ENCODE results near the gene PIGN. TPM values are rescaled to one million over a fixed set of nuclear protein-coding genes. Genes with fewer than 3 reads are reported as not detected.
A peak's percentile ranks its signal among the peaks of the same experiment; 100 is the strongest.

The PIGN gene
- total RNA-seq, 2 donors from 2014 or later = 32.3 to 32.8 TPM

DNA sequence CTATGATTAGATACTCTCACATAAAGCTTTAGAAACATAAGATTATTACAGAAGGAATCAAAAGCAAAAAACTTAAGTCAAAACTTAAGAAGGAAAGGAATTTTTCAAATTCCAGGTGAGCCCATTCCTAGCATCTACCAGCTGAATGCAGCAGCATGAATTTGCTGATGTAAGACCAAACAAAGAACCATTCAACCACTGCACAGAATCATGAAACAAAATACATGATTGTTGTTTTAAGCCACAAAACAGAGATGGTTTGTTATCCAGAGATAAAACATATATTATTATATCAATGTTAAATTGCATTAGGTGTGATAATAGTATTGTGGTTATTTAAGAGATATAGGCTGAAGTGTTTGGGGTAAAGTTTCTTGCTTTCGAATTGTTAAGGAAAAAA, 29.0 kb downstream of the PIGN start:
- Mint-ChIP-seq H3K36me3 (ENCODE audit: low read depth) (peaks cover 58% of the 10 kb centered on the region), H3K4me3 (no peak overlapping the region), H3K27ac (no peak overlapping the region), H3K27me3 (no peaks in the 10 kb centered on the region), H3K9me3 (no peaks in the 10 kb centered on the region), H3K4me1 (no peaks in the 10 kb centered on the region)
- no peak for ATAC-seq (replicated peaks)

GRCh38 chr18:62152844-62153243, 34.0 kb downstream of the PIGN start:
- ATAC-seq (replicated peaks) = no peak
- Mint-ChIP-seq H3K4me1 (no peaks in the 10 kb centered on the region), H3K36me3 (ENCODE audit: low read depth) (peaks cover 28% of the 10 kb centered on the region), H3K9me3 (no peaks in the 10 kb centered on the region), H3K27ac (no peak overlapping the region), H3K27me3 (no peaks in the 10 kb centered on the region), H3K4me3 (no peak overlapping the region)

GRCh38 chr18:62151068-62151771, 35.6 kb downstream of the PIGN start:
- Mint-ChIP-seq H3K27ac (no peak overlapping the region), H3K4me1 (no peaks in the 10 kb centered on the region), H3K4me3 (no peak overlapping the region), H3K9me3 (no peaks in the 10 kb centered on the region), H3K36me3 (ENCODE audit: low read depth) (peaks cover 25% of the 10 kb centered on the region), H3K27me3 (no peaks in the 10 kb centered on the region)
- no peak for ATAC-seq (replicated peaks)

- Mint-ChIP-seq H3K4me1 (peaks cover 5% of the 10 kb centered on the region), H3K27ac (no peak overlapping the region), H3K9me3 (no peaks in the 10 kb centered on the region), H3K4me3 (no peak overlapping the region), H3K27me3 (no peaks in the 10 kb centered on the region), H3K36me3 (ENCODE audit: low read depth) (peaks cover 28% of the 10 kb centered on the region)
- ATAC-seq (replicated peaks) = no peak
Measured at GRCh38 chr18:62144338-62144737, 42.5 kb downstream of the PIGN start.

DNA sequence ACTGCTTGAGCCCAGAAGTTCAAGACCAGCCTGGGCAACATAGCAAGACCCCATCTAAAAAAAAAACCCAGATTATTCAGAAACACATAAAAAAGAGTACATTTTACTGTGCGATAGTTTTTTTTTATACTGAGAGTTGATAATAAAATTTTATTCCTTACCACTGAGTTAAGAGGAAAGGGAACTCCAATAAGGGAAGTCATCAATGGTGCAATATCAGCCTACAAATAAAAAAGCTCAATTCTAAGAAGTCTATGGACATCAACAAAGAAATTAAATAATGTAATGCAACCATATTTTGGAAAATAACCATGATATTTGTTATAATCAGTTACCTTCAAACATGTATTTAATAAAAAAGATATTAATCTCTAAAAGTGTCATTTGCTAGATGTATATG, 46.6 kb downstream of the PIGN start:
- Mint-ChIP-seq H3K27ac (no peak overlapping the region), H3K36me3 (ENCODE audit: low read depth) (peaks cover 32% of the 10 kb centered on the region), H3K4me1 (peaks cover 5% of the 10 kb centered on the region), H3K4me3 (no peak overlapping the region), H3K9me3 (no peaks in the 10 kb centered on the region), H3K27me3 (no peaks in the 10 kb centered on the region)
- no peak for ATAC-seq (replicated peaks)

GRCh38 chr18:62138461-62139235, 48.2 kb downstream of the PIGN start:
- H3K4me1 Mint-ChIP-seq = no peaks in the 10 kb centered on the region

GRCh38 chr18:62131301-62131909, 55.5 kb downstream of the PIGN start:
- no peaks in the 10 kb centered on the region for H3K4me1 Mint-ChIP-seq
- no peak overlapping the region for H3K4me3 Mint-ChIP-seq
- peaks cover 10% of the 10 kb centered on the region for H3K36me3 Mint-ChIP-seq (ENCODE audit: low read depth)
- ATAC-seq (replicated peaks) = peak; percentile 51
- H3K9me3 Mint-ChIP-seq = no peaks in the 10 kb centered on the region
- no peak overlapping the region for H3K27ac Mint-ChIP-seq
- H3K27me3 Mint-ChIP-seq = no peaks in the 10 kb centered on the region

More at GRCh38 chr18:62138461-62139235, 48.2 kb downstream of the PIGN start:
- Mint-ChIP-seq H3K9me3 (no peaks in the 10 kb centered on the region), H3K27ac (no peak overlapping the region), H3K4me3 (no peak overlapping the region), H3K36me3 (ENCODE audit: low read depth) (peaks cover 23% of the 10 kb centered on the region), H3K27me3 (no peaks in the 10 kb centered on the region)
- no peak for ATAC-seq (replicated peaks)

DNA sequence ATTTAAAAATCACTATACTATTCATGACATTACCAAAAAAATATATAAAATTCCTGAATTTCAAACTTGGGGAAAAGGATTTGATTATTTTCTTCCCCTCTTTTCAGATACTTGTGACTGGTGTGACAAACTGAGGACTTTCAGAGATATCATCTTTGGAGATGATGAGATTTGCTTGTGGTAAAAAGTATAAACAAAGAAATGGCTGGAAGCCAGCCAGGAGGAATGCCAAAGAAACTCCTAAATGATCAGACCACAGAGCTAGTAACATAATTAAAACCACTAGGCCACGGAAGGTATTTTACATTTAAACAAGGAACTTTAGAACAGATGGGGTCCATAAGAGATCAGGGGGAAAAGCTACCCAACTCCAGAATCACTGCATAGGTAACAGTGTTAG, 58.7 kb downstream of the PIGN start:
- Mint-ChIP-seq H3K9me3 (no peaks in the 10 kb centered on the region), H3K36me3 (ENCODE audit: low read depth) (peaks cover 4% of the 10 kb centered on the region), H3K4me3 (no peak overlapping the region), H3K27ac (no peak overlapping the region), H3K27me3 (no peaks in the 10 kb centered on the region), H3K4me1 (no peaks in the 10 kb centered on the region)
- ATAC-seq (replicated peaks) = no peak

DNA sequence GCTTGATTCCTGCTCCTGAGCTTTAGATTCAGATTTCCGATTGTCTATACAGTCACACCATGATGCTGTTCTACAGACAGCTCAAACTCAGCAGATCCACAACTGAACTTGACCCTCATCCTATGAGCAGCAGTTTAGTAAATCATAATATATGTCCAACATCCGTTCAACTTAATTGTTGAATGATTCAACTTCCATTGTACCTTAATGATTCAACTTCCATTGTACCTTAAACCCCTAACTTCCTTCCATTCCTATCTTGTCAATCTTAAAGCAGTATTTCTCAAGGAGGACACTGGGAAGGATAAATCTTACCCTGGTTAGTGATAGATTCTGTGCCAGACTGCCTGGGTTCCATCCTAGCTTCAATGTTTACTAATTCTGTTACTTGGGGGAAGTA, 60.1 kb downstream of the PIGN start:
- Mint-ChIP-seq H3K4me1 (no peaks in the 10 kb centered on the region), H3K4me3 (no peak overlapping the region), H3K27me3 (no peaks in the 10 kb centered on the region), H3K9me3 (no peaks in the 10 kb centered on the region), H3K27ac (no peak overlapping the region), H3K36me3 (ENCODE audit: low read depth) (peaks cover 4% of the 10 kb centered on the region)
- no peak for ATAC-seq (replicated peaks)

DNA sequence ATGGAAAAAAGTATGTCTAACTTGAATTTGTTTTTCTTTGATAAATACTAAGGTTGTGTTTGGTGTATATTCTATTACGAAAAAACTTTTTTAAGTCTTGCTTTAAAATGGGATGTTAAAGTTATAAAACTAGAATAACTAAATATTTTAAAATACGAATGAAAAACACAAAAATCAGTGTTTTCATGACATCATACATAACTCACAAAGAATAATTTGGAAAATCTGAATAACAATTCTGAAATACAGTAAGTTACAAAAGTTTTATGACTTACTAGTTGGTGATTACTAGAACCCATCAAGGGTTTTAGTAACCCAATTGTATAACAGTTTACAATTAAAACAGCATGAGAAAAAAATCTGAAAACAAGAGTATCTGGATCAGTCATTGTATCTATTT, 61.2 kb downstream of the PIGN start:
- ATAC-seq (replicated peaks) = no peak
- Mint-ChIP-seq H3K27ac (no peak overlapping the region), H3K27me3 (no peaks in the 10 kb centered on the region), H3K36me3 (ENCODE audit: low read depth) (peaks cover 4% of the 10 kb centered on the region), H3K4me1 (no peaks in the 10 kb centered on the region), H3K9me3 (no peaks in the 10 kb centered on the region), H3K4me3 (no peak overlapping the region)

- no peak overlapping the region for H3K27ac Mint-ChIP-seq
- no peak overlapping the region for H3K4me3 Mint-ChIP-seq
- H3K4me1 Mint-ChIP-seq = no peaks in the 10 kb centered on the region
- no peaks in the 10 kb centered on the region for H3K27me3 Mint-ChIP-seq
- H3K36me3 Mint-ChIP-seq (ENCODE audit: low read depth) = peaks cover 19% of the 10 kb centered on the region
- no peak for ATAC-seq (replicated peaks)
- no peaks in the 10 kb centered on the region for H3K9me3 Mint-ChIP-seq
Measured at GRCh38 chr18:62122330-62122729, 64.5 kb downstream of the PIGN start.

DNA sequence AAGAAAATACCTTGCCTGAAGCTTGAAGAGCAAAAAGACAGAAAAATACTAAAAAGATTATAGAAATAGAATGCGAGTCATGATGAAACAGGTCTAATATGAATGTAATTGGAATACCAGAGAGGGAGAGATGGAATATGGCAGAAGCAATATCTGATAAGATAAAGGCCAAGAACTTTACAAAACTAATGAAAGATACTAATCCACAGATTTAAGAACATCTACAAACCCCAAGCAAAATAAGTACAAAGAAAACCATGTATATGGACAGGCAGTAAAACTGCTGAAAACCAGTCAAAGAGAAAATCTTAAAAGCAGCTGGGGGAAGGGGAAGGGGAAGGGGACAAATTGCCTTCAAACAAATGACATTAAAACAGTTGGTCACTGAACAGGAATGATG, 67.0 kb downstream of the PIGN start:
- Mint-ChIP-seq H3K27me3 (no peaks in the 10 kb centered on the region), H3K4me3 (no peak overlapping the region), H3K36me3 (ENCODE audit: low read depth) (peaks cover 19% of the 10 kb centered on the region), H3K4me1 (no peaks in the 10 kb centered on the region), H3K27ac (no peak overlapping the region), H3K9me3 (no peaks in the 10 kb centered on the region)
- ATAC-seq (replicated peaks) = no peak

DNA sequence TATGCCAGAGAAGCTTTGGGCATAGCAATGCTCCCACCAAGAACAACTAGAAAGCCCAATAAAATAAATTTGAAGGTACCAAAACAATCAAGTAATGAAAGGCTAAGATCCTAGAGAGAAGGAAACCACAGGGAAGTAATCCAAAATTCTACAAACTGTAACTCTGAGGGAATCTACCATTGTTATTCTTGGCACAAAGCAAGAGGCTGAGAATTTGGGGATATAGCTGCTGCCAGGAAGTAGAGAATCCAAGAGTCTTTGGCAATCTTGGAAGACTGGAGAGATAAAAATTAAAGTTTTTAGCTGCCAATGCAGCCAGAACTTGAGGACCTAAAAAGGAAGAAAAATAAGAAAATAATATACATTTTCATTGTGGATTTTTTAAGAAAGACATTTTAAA, 68.5 kb downstream of the PIGN start:
- H3K9me3 Mint-ChIP-seq = no peaks in the 10 kb centered on the region

DNA sequence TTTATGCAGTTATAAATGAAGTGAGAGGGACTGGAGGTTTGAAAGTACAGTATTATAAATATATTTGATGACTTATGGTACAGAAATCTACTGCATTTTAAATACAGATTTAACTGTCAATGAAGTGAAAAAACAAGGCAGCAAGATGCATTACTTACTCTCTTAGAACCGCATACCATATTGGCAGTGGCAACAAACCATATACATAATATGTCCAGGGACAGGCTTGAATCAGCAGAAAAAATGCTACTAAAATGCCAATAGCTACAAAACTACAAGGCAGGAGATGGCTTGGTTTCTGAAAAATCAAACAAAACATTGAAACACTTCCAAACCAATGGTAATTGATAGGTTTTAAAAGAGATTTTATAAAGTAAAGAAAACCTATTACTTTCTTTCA, 77.2 kb downstream of the PIGN start:
- Mint-ChIP-seq H3K9me3 (no peaks in the 10 kb centered on the region), H3K4me1 (no peaks in the 10 kb centered on the region), H3K36me3 (ENCODE audit: low read depth) (peaks cover 26% of the 10 kb centered on the region)

More for the DNA sequence above, 68.5 kb downstream of the PIGN start:
- no peak for ATAC-seq (replicated peaks)
- H3K4me3 Mint-ChIP-seq = no peak overlapping the region
- no peaks in the 10 kb centered on the region for H3K27me3 Mint-ChIP-seq
- no peak overlapping the region for H3K27ac Mint-ChIP-seq
- no peaks in the 10 kb centered on the region for H3K4me1 Mint-ChIP-seq
- H3K36me3 Mint-ChIP-seq (ENCODE audit: low read depth) = peaks cover 28% of the 10 kb centered on the region

DNA sequence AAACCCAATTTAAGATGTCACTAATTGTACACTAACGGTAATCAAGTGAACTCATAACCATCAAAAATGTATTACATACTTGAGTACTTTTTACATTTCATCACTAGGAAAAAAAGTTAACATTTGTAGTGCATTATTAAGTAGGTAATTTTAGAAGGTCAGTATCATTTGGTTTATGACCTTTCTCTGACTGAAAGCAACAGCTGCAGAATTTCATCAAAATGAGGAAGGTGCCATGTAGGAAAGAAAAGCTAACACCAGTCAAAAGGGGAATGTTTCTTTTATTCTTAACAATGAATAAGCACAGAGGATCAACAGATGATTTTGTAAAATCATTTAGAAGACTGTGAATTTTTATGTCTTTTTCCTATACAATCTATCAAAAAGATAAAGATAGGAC, 79.0 kb downstream of the PIGN start:
- Mint-ChIP-seq H3K4me3 (no peak overlapping the region), H3K36me3 (ENCODE audit: low read depth) (peaks cover 27% of the 10 kb centered on the region), H3K27ac (no peak overlapping the region), H3K27me3 (no peaks in the 10 kb centered on the region), H3K4me1 (no peaks in the 10 kb centered on the region), H3K9me3 (no peaks in the 10 kb centered on the region)
- ATAC-seq (replicated peaks) = no peak

More for the DNA sequence above, 77.2 kb downstream of the PIGN start:
- H3K27me3 Mint-ChIP-seq = no peaks in the 10 kb centered on the region
- H3K27ac Mint-ChIP-seq = no peak overlapping the region
- no peak for ATAC-seq (replicated peaks)
- no peak overlapping the region for H3K4me3 Mint-ChIP-seq
